SU-DHL-6 (cell line): Measurements from ENCODE around the gene DDX42.

Source experiments
- H2AFZ ChIP-seq: fragments of 200-600 bp; sonication (generic); 2 replicates; pipeline ENCODE4 v1.6.1; 2014; ENCODE audit warnings: low read depth, mild to moderate bottlenecking, moderate library complexity, mixed read lengths, antibody characterized with exemption, low read length; ENCODE audit not compliant: severe bottlenecking
- H3F3A ChIP-seq: fragments of 200-600 bp; shearing (Covaris generic); 2 replicates; pipeline ENCODE4 v1.6.0; 2016; ENCODE audit warnings: antibody characterized with exemption, mild to moderate bottlenecking; ENCODE audit not compliant: insufficient read depth
- H3K27ac ChIP-seq: fragments of 200-600 bp; sonication (generic); 2 replicates; pipeline ENCODE4 v1.5.1; 2016; ENCODE audit warnings: low read depth, mild to moderate bottlenecking, low read length, moderate library complexity, mixed read lengths
- H3K27me3 ChIP-seq: fragments of 200-600 bp; sonication (generic), shearing (Covaris generic); 2 replicates; pipeline ENCODE4 v1.6.0; 2014; ENCODE audit warnings: mild to moderate bottlenecking, low read length
- H3K36me3 ChIP-seq: fragments of 200-600 bp; sonication (generic); 2 replicates; pipeline ENCODE4 v1.6.1; 2014; ENCODE audit warnings: mild to moderate bottlenecking, low read length, mixed read lengths
- H3K4me2 ChIP-seq: fragments of 300-600, 200-600 bp; shearing (Covaris generic), sonication (generic); 2 replicates; pipeline ENCODE4 v1.6.0; 2014; ENCODE audit warnings: low read length, low read depth, mild to moderate bottlenecking; ENCODE audit not compliant: poor library complexity, severe bottlenecking
- H3K4me3 ChIP-seq: fragments of 200-600 bp; sonication (generic); 2 replicates; pipeline ENCODE4 v1.5.1; 2014; ENCODE audit warnings: antibody characterized with exemption, low read length, mild to moderate bottlenecking, mixed read lengths; ENCODE audit not compliant: insufficient read depth, poor library complexity, severe bottlenecking
- H3K79me2 ChIP-seq: fragments of 200-600 bp; sonication (generic); 2 replicates; pipeline ENCODE4 v1.6.1; 2014; ENCODE audit warnings: mild to moderate bottlenecking, low read length, moderate library complexity; ENCODE audit not compliant: insufficient read depth
- H3K9ac ChIP-seq: fragments of 200-600 bp; sonication (generic); 2 replicates; pipeline ENCODE4 v1.7.0; 2014; ENCODE audit warnings: mild to moderate bottlenecking, low read length
- H3K9me2 ChIP-seq: fragments of 200-600 bp; sonication (generic); replicated peaks from 2 replicates; pipeline ENCODE4 v1.6.1; 2014; ENCODE audit warnings: low read length; ENCODE audit not compliant: insufficient read depth
- H3K9me3 ChIP-seq: fragments of 200-600 bp; sonication (generic); 2 replicates; pipeline ENCODE4 v1.6.1; 2014; ENCODE audit warnings: low read length, mixed read lengths; ENCODE audit not compliant: insufficient read depth
- H4K20me1 ChIP-seq: fragments of 200-600 bp; sonication (generic); 2 replicates; pipeline ENCODE4 v1.6.1; 2014; ENCODE audit warnings: low read depth, mild to moderate bottlenecking, antibody characterized with exemption, low read length, moderate library complexity, mixed read lengths
- CTCF ChIP-seq: fragments of 200-600 bp; sonication (generic); IDR thresholded peaks from one replicate; pipeline ENCODE4 v1.5.1; 2017; ENCODE audit warnings: antibody characterized with exemption, mild to moderate bottlenecking, low read length, moderate library complexity; ENCODE audit not compliant: insufficient read depth, poor library complexity, severe bottlenecking
- EZH2phosphoT487 ChIP-seq: fragments of 200-600 bp; sonication (generic), shearing (Covaris generic); conservative IDR thresholded peaks from 2 replicates; pipeline ENCODE4 v1.6.1; 2018; ENCODE audit warnings: mild to moderate bottlenecking, antibody characterized with exemption, low read length, moderate library complexity, mixed read lengths

The DDX42 gene

GRCh38 chr17:63837480-63837879 is 63.5 kb downstream of the DDX42 start:
- Histone ChIP-seq H3K36me3 (no peaks in the 10 kb centered on the region), H3K9me3 (no peaks in the 10 kb centered on the region), H3K79me2 (peaks cover 57% of the 10 kb centered on the region), H3K4me2 (no peak overlapping the region), H3F3A (0 out of 2 replicates have a peak, but pooled peaks cover 4% of the 10 kb centered on the region), H3K27me3 (no peaks in the 10 kb centered on the region), H3K9ac (no peak overlapping the region), H2AFZ (no peak overlapping the region), H3K9me2 (no peaks in the 10 kb centered on the region), H3K4me3 (no peak overlapping the region), H4K20me1 (no peaks in the 10 kb centered on the region; the same call in 1 of the 2 replicates), H3K27ac (no peak overlapping the region)
- TF ChIP-seq CTCF, result no peak
- TF ChIP-seq EZH2phosphoT487, result no peak

- no peaks in the 10 kb centered on the region; the same call in 1 of the 2 replicates for H4K20me1 ChIP-seq
- H3K4me3 ChIP-seq, result no peak overlapping the region
- peaks cover 57% of the 10 kb centered on the region for H3K79me2 ChIP-seq
- H3K9me2 ChIP-seq, result no peaks in the 10 kb centered on the region
- H3K9me3 ChIP-seq, result no peaks in the 10 kb centered on the region
- H3K4me2 ChIP-seq, result no peak overlapping the region
- no peak overlapping the region for H3K9ac ChIP-seq
- peaks cover 5% of the 10 kb centered on the region for H3F3A ChIP-seq
- H3K36me3 ChIP-seq, result no peaks in the 10 kb centered on the region
- no peak for TF ChIP-seq CTCF
- no peak for TF ChIP-seq EZH2phosphoT487
- no peak overlapping the region for H2AFZ ChIP-seq
- H3K27ac ChIP-seq, result no peak overlapping the region
- H3K27me3 ChIP-seq, result no peaks in the 10 kb centered on the region
These were observed 64.1 kb downstream of the DDX42 start for GRCh38 chr17:63837962-63838600.

- Histone ChIP-seq H3K79me2 (peaks cover 57% of the 10 kb centered on the region), H3K9me3 (no peaks in the 10 kb centered on the region), H3F3A (peaks cover 11% of the 10 kb centered on the region), H3K9ac (peak overlapping the region; percentile 12; the same call in 1 of the 2 replicates), H3K4me3 (no peak overlapping the region), H3K27ac (no peak overlapping the region), H3K9me2 (no peaks in the 10 kb centered on the region), H3K36me3 (no peaks in the 10 kb centered on the region), H3K27me3 (no peaks in the 10 kb centered on the region), H2AFZ (no peak overlapping the region), H3K4me2 (peak overlapping the region; percentile 44), H4K20me1 (no peaks in the 10 kb centered on the region; the same call in 1 of the 2 replicates)
- TF ChIP-seq EZH2phosphoT487 (no peak), CTCF (no peak)
These were observed 64.7 kb downstream of the DDX42 start for GRCh38 chr17:63838631-63839171.
